ENCODE data around the gene DCLK1.

- TF ChIP-seq CTCF (IDR thresholded peaks at IDR 0.05) (no peak), POLR2A (IDR thresholded peaks at IDR 0.05) (no peak)
Measured at GRCh38 chr13:35957996-35958395, 173.2 kb downstream of the DCLK1 start.
